Measurements from ENCODE around the gene CPNE5. TPM values are rescaled to one million over a fixed set of nuclear protein-coding genes. Genes with fewer than 3 reads are reported as not detected.

Gene CPNE5
- total RNA-seq, 1 experiment from 2014 or later: 0.37 TPM

DNA sequence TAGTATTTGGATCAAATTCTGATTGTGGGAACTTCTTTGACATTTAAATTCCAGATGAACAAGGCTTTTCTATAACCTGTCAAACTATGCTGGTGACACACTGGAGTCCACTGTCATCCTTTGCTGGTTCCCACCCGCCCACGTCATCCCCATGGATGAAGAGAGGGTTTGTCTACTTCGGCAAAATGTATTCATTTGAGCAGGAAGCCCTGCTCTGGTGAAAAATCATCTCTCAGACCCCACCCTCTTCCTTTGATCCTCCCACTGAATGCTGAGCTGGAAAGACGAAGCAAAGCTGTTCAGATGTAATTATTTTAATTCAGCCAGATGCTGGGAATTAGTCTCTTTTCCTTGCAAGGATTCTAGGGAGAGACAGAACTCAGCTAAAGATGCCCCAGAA lies 50.5 kb downstream of the CPNE5 start:
- Histone ChIP-seq H3K36me3 (ENCODE audit: low read depth) (no peaks in the 10 kb centered on the region), H3K9me2 (ENCODE audit: insufficient read depth) (no peaks in the 10 kb centered on the region), H3K4me2 (no peak overlapping the region), H3K27ac (no peak overlapping the region), H3K9me3 (ENCODE audit: insufficient read depth, low read depth) (no peaks in the 10 kb centered on the region), H3F3A (ENCODE audit: insufficient read depth, low read depth) (peaks cover 5% of the 10 kb centered on the region; the same call in 1 of the 2 replicates), H4K20me1 (ENCODE audit: insufficient read depth) (no peaks in the 10 kb centered on the region), H3K27me3 (ENCODE audit: insufficient read depth, low read depth) (peaks cover 30% of the 10 kb centered on the region), H3K79me2 (ENCODE audit: low read depth) (no peaks in the 10 kb centered on the region), H3K4me1 (replicated peaks; ENCODE audit: insufficient read depth) (no peaks in the 10 kb centered on the region), H2AFZ (no peak overlapping the region), H3K4me3 (no peak overlapping the region)
- ChIA-PET CTCF (no interaction called here), POLR2A (ENCODE audit: unreplicated experiment) (no interaction called here)
- DNase-seq: no peak
- TF ChIP-seq, protein P1, sequence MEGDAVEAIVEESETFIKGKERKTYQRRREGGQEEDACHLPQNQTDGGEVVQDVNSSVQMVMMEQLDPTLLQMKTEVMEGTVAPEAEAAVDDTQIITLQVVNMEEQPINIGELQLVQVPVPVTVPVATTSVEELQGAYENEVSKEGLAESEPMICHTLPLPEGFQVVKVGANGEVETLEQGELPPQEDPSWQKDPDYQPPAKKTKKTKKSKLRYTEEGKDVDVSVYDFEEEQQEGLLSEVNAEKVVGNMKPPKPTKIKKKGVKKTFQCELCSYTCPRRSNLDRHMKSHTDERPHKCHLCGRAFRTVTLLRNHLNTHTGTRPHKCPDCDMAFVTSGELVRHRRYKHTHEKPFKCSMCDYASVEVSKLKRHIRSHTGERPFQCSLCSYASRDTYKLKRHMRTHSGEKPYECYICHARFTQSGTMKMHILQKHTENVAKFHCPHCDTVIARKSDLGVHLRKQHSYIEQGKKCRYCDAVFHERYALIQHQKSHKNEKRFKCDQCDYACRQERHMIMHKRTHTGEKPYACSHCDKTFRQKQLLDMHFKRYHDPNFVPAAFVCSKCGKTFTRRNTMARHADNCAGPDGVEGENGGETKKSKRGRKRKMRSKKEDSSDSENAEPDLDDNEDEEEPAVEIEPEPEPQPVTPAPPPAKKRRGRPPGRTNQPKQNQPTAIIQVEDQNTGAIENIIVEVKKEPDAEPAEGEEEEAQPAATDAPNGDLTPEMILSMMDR (conservative IDR thresholded peaks at IDR 0.05): no peak
- no peak for TF ChIP-seq EZH2 (IDR thresholded peaks at IDR 0.05; ENCODE audit: low read depth)
- BruUV-seq (replicated peaks): no TSS peak
- intact Hi-C loops (cut with micrococcal nuclease; ENCODE audit: unreplicated experiment): no loop called here

DNA sequence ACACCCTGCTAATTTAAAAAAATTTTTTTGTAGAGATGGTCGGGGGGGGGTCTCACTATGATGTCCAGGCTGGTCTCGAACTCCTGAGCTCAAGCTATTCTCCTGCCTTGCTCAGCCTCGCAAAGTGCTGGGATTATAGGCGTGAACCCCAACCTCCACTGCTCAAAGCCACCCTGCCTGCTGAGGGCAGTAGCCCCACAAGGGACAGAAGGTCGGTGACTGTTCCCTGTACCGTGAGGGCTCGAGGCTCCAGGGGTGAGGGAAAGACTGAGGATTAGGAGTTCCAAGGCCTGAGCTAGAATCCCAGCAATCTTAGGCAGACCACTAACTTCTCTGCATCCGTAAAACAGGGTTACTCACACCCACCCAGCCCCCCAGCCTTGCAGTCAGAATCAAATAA lies 51.1 kb downstream of the CPNE5 start:
- no peak overlapping the region for H3K27ac ChIP-seq
- H3K4me1 ChIP-seq (replicated peaks; ENCODE audit: insufficient read depth): no peaks in the 10 kb centered on the region
- H2AFZ ChIP-seq: no peak overlapping the region
- no peak overlapping the region for H3K4me3 ChIP-seq
- no peaks in the 10 kb centered on the region for H3K36me3 ChIP-seq (ENCODE audit: low read depth)
- no peak for DNase-seq
- peaks cover 25% of the 10 kb centered on the region for H3K27me3 ChIP-seq (ENCODE audit: insufficient read depth, low read depth)
- ChIA-PET POLR2A (ENCODE audit: unreplicated experiment) (no interaction called here), CTCF (interaction anchor here (0.7 kb wide), 1 partner anchor 58 kb away, joined by 5 read pairs; no protein-coding TSS in a partner anchor)
- intact Hi-C loops (cut with micrococcal nuclease; ENCODE audit: unreplicated experiment): no loop called here
- no peak for TF ChIP-seq EZH2 (IDR thresholded peaks at IDR 0.05; ENCODE audit: low read depth)
- TF ChIP-seq, protein P1 (conservative IDR thresholded peaks at IDR 0.05): no peak
- no peaks in the 10 kb centered on the region for H3K9me2 ChIP-seq (ENCODE audit: insufficient read depth)
- H3K4me2 ChIP-seq: no peak overlapping the region
- H3K9me3 ChIP-seq (ENCODE audit: insufficient read depth, low read depth): no peaks in the 10 kb centered on the region
- no TSS peak for BruUV-seq (replicated peaks)
- peaks cover 5% of the 10 kb centered on the region; the same call in 1 of the 2 replicates for H3F3A ChIP-seq (ENCODE audit: insufficient read depth, low read depth)
- H4K20me1 ChIP-seq (ENCODE audit: insufficient read depth): no peaks in the 10 kb centered on the region
- no peaks in the 10 kb centered on the region for H3K79me2 ChIP-seq (ENCODE audit: low read depth)

GRCh38 chr6:36787210-36787609 lies 52.0 kb downstream of the CPNE5 start:
- Histone ChIP-seq H3K9me3 (ENCODE audit: insufficient read depth, low read depth) (no peaks in the 10 kb centered on the region), H3K4me2 (no peak overlapping the region), H4K20me1 (ENCODE audit: insufficient read depth) (no peaks in the 10 kb centered on the region), H3K4me1 (replicated peaks; ENCODE audit: insufficient read depth) (no peaks in the 10 kb centered on the region), H3K9me2 (ENCODE audit: insufficient read depth) (no peaks in the 10 kb centered on the region), H2AFZ (no peak overlapping the region), H3K4me3 (no peak overlapping the region), H3K36me3 (ENCODE audit: low read depth) (no peaks in the 10 kb centered on the region), H3F3A (ENCODE audit: insufficient read depth, low read depth) (peaks cover 5% of the 10 kb centered on the region; the same call in 1 of the 2 replicates), H3K27ac (no peak overlapping the region), H3K27me3 (ENCODE audit: insufficient read depth, low read depth) (peaks cover 16% of the 10 kb centered on the region; the same call in 1 of the 2 replicates), H3K79me2 (ENCODE audit: low read depth) (no peaks in the 10 kb centered on the region)
- intact Hi-C loops (cut with micrococcal nuclease; ENCODE audit: unreplicated experiment): no loop called here
- no peak for DNase-seq
- no TSS peak for BruUV-seq (replicated peaks)
- POLR2A ChIA-PET (ENCODE audit: unreplicated experiment): interaction anchor here (0.6 kb wide), 1 partner anchor 125 kb away, joined by 3 read pairs; no protein-coding TSS in a partner anchor
- CTCF ChIA-PET: no interaction called here
- no peak for TF ChIP-seq EZH2 (IDR thresholded peaks at IDR 0.05; ENCODE audit: low read depth)
- TF ChIP-seq, protein P1 (conservative IDR thresholded peaks at IDR 0.05): no peak

All from PC-9 (cell line).